Neural progenitor cell (in vitro differentiated cells): ENCODE measurements around the gene SMPX.

ENCODE experiments used
- EZH2phosphoT487 ChIP-seq: fragments of 200-600 bp; sonication (generic); IDR thresholded peaks from 2 replicates; pipeline ENCODE4 v1.6.1; 2017; ENCODE audit warnings: antibody characterized with exemption
- TF ChIP-seq, protein P1 (sequence below): fragments of 200-600 bp; sonication (generic); IDR thresholded peaks from 2 replicates; pipeline ENCODE4 v1.5.1; 2017; ENCODE audit warnings: antibody characterized with exemption, mild to moderate bottlenecking

DNA sequence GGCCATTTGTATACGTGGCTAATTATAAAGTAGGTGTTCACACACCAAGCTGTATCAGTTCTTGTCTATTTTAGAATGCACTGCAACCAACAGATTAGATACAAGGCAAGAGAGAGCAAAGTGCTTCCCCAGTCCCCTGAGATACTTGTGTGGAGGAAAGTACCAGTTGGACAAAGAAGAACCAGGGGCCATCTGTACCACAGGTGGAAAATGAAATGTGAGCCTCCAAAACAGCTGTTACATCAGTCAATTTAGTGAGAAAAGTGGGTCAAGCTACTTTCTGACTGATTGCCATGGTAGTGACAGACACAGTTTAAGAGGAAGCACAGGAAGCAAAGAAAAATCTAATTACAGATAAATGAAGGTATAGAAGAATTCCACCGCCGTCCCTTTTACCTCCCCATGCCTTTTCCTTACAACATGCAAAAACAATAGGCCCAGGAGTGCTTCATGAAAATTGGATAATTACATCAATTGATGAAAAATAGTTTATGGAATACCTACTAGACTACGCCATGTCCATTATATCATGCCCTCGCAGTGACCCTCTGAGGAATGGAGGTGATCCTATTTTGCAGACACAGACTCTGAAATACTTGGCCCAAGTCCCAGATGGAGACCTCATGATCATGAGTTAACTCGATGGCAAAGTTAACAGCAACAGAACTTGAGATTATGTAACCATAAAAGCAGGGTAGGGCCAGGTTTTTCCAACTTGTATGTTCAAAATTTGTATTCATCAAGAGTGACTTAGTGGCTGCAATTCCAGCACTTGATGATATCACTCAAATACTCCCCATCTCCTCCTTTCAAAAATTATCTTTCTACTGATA is 15.8 kb downstream of the SMPX start:
- TF ChIP-seq EZH2phosphoT487, result no peak
- TF ChIP-seq, protein P1, sequence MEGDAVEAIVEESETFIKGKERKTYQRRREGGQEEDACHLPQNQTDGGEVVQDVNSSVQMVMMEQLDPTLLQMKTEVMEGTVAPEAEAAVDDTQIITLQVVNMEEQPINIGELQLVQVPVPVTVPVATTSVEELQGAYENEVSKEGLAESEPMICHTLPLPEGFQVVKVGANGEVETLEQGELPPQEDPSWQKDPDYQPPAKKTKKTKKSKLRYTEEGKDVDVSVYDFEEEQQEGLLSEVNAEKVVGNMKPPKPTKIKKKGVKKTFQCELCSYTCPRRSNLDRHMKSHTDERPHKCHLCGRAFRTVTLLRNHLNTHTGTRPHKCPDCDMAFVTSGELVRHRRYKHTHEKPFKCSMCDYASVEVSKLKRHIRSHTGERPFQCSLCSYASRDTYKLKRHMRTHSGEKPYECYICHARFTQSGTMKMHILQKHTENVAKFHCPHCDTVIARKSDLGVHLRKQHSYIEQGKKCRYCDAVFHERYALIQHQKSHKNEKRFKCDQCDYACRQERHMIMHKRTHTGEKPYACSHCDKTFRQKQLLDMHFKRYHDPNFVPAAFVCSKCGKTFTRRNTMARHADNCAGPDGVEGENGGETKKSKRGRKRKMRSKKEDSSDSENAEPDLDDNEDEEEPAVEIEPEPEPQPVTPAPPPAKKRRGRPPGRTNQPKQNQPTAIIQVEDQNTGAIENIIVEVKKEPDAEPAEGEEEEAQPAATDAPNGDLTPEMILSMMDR, result no peak
